HG03066 (cell line): Measurements from ENCODE around the gene MPC1L.
"Not testable (repeated sequence)": the region's sequence is repeated elsewhere in the genome, so short reads cannot be mapped to it uniquely, and the experiment has no call there.

Source experiments
- ATAC-seq: cut with Tn5 transposase; IDR thresholded peaks from one replicate; pipeline ENCODE4 v1.9.1; 2021; ENCODE audit warnings: low read depth; ENCODE audit not compliant: unreplicated experiment

MPC1L gene

DNA sequence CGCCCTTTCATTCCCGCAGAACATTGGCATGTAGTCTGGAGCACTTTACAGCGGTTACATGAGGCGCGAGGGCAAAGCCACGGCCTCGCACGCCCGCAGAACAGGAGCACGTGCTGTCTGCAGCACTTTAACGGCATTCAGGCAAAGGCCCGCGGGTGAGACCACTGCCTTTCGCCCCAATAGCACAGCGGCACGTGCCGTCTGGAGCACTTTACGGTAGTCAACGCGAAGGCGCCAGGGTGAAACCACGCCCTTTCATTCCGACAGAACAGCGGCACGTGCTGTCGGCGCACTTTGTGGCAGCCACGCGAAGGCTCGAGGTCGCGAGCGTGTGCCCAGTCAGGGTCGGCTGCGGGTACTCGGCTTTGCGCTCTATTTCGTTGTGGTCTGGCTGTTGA lies at the start of gene MPC1L:
Gene MPC1L (plus strand): TSS at position 290 of the 398 bp plus-strand sequence. CDS start 138 bp downstream, outside the sequence.
- ATAC-seq = no peak

DNA sequence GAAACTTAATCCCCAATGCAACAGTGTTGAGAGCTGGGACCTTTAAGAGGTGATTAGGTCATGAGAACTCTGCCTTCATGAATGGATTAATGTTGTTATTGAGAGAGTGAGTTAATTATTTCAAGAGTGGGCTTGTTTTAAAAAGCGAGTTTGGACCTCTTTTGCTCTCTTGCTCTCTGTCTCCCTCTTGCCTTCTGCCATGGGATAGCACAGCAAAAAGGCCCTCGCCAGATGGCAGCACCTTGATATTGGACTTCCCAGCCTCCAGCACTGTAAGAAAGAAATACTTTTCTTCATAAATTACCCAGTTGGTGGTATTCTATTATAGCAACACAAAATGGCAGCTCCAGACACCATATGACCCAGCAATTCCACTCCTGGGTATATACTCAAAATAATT lies 49.5 kb upstream of the MPC1L start:
- ATAC-seq = no peak

DNA sequence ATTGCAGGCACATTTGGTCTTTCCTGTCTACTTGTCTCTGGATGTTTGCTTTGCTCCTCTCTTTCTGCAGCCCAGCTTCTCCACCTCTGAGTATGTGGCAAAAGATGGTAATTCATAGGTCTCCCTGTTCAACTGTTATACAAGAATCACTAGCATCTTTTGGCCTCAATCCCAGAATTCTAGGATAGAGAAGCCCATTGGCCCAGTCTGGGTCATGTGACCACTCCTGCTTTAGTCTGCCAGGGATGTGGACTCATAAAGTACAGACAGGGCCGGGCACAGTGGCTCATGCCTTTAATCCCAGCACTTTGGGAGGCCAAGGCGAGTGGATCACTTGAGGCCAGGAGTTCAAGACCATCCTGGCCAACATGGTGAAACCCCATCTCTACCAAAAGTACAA lies 47.8 kb upstream of the MPC1L start:
- ATAC-seq = not testable (repeated sequence)

DNA sequence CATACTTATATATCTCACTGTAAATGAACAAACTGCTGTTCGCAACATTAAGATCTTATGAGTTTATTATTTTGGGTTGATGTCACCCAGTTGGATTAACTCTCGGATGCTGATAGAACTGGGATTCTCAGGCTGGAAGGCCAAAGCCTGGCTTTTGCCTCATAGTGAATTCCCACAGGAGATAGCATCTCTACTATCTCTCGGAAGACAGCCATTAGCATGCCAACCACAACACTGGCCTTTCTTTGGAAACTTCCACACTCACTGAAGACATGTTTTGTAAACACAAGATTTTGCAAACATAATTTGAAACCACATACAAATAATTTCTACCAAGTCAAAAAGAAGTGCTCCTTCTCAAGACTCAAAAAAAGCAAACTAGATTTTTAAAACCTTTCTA lies 46.9 kb upstream of the MPC1L start:
- no peak for ATAC-seq

DNA sequence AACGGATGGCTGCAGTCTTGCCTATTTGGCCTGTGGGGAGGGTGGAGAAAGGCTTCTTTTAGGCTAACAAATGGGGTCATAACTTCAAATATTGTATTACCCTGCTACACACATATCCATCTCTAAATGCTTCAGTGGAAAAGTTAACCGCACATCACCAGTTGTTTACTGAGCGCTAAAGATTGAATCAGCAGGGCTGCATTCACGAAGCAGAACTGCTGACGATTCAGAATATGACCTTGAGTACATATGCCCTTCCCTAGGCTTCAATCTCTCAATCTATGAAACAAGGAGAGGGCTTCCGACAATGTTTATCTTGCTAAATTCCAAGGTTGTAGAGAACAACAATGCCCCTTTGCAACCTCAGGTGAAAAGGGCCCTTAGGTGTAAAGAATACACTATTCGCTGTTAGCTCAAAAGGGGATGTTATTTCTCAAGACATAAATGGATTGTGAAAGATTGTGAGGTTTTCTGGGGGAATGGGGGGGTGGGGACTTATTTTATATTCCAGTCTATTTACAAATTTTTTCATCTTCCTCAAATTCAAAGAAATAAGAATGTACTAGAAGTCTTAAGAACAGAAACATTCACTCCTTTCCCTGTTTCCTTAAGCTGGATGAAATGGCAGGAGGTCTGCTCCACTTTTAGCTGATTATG lies 45.1 kb upstream of the MPC1L start:
- no peak for ATAC-seq

DNA sequence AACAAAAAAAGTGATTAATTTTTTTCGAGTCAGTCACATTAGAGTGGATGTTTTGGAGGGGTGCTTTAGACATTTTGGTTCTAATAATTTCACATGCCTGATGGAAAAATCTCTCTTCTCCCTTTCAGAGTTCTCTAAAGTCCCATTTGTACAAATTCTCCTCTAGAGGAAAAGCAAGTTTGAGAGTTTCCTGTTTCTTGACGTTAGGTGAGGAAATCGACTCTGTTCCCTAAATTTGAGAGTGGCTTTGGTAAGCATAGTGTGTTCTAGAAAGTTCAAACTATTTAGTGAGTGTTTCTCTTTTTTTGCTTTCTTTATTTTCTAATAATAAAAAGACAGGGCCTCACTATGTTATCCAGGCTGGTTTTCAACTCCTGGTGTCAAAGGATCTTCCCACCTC lies 44.1 kb upstream of the MPC1L start:
- ATAC-seq = no peak

DNA sequence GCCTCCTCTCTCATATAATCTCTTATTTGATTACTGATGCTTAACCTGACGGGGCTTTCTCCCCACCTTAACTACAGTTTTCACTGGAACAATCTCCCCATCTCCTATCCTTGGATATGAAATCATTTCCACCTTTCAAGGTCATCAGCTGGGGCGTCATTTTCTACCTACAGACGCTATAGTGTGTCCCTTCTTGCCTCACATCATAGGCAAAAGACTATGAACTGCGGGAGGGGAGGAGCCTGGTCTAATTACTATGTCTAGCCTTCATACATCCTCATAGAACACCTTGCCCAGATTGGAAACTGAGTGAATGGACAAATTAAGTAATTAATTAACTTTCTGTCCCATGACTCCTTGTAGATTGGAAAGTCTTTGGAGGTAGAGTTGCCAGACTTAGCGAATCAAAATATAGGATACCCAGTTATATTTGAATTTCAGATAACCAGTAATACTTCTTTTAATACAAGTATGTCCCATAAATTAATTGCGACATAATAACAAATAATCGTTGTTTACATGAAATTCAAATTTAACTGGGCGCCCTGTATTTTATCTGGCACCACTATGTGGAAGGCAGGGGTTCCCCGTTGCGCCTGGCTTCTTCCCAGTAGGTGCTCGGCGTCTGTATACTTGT lies 43.2 kb upstream of the MPC1L start:
- ATAC-seq = peak; percentile 43

DNA sequence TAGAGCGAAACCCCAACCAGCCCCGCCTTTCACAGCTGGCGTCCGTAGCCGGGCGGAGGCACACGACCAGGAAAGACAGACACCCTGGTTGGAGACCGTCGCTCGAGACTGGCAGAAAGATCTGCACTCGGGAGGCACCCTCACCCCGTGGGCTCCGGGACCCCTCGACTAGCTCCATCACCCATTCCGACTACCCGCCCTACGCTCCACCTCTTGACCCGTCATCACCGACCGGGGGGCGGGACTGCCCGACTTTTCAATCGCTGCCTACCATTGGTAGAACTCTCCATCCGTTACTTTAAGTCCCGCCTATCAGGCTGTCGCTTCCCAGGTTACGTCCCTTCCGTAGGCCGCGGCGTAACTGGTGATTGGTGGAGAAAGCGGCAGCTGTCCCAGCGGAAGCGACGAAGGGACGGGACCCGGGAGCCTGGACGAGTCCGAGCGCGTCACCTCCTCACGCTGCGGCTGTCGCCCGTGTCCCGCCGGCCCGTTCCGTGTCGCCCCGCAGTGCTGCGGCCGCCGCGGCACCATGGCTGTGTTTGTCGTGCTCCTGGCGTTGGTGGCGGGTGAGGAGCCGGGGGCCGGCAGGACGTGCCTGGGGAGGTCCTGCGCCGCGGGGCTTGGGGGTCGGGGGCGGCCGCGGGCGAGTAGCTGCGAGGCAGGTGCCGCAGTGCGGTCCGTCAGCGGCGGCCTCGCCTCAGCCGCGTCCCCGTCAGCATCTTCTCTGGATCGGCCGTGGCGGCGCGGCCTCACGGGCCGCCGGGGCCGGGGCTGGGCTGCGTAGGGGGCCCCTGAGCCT lies 42.5 kb upstream of the MPC1L start, which contains the start of gene ATP6AP2:
Gene ATP6AP2 (plus strand): TSS at position 434 of the 799 bp plus-strand sequence. CDS start 96 bp downstream, at position 530.
- ATAC-seq = peak; percentile 99

DNA sequence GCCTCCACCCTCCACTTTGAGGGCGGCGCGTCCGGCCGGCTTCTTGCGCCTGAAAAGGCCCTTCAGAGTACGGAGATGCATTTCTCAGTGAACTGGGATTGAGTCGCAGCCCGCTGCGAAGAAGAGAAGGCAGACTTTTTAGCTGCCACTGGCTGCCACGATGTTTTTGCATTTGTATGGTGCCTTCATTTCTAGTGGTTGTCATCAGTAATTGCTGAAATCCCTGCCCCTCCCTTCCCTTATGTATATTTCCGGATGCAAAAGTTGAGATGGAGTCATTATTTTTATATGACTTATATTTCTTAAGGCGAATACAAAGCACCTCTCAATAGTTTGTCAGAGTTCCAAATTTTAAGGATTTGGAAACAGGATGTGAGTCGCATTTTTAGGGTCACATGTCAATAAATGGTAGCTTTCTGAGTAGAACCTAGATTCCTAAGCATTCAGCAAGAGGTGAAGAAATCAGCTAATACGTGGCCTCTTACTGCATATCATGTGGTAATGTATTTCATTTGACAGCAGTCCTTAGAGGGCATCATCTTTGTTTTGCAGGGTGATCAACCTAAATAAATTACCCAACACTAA lies 41.8 kb upstream of the MPC1L start:
- no peak for ATAC-seq

DNA sequence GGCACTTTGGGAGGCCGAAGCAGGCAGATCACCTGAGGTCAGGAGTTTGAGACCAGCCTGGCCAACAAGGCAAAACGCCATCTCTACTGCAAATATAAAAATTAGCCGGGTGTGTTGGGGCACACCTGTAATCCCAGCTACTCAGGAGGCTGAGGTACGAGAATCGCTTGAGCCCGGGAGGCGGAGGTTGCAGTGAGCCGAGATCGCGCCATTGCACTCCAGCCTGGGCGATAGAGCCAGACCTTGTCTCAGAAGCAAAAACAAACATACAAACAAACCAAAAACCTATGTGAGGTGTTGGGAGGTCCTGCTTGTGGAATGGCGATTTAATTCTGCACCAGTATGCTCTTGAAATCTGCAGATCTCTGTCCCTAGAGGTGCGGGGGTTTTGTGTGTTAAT lies 41.0 kb upstream of the MPC1L start:
- ATAC-seq = not testable (repeated sequence)

DNA sequence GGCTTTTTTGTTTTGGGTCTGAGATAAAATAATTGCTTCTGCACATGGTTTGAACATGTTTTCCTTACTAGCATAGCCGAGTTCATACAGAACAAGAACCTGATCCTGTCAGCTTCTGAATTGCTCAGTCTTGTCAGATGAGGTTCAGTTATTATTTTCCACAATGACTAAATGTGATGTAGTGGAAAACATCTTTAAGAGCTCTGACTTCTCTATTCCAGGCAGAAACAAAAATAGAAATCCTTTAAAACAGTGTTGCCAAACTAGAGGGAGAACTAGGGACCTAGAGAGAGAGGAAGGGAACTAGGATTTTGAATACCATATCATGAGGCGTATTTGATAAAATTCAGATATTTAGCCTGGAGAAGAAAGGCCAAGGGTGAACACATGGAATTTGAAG lies 40.4 kb upstream of the MPC1L start:
- no peak for ATAC-seq

DNA sequence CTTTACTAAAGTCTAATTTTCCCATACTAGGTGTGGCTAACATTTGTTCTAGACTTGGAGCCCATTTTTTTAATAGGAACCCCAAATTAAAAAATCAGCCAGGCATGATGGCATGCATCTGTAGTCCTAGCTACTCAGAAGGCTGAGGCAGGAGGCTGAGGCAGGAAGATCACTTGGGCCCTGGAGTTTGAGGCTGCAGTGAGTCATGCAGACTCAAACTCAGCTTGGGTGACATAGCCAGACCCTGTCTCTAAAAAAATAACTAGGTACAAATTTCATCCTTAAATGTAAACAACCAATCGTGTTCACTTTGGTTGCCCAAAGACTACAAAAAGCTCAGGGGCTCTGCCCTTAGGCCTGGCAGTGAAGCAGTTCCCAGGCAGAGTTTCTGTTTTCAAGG lies 35.6 kb upstream of the MPC1L start:
- not testable (repeated sequence) for ATAC-seq

DNA sequence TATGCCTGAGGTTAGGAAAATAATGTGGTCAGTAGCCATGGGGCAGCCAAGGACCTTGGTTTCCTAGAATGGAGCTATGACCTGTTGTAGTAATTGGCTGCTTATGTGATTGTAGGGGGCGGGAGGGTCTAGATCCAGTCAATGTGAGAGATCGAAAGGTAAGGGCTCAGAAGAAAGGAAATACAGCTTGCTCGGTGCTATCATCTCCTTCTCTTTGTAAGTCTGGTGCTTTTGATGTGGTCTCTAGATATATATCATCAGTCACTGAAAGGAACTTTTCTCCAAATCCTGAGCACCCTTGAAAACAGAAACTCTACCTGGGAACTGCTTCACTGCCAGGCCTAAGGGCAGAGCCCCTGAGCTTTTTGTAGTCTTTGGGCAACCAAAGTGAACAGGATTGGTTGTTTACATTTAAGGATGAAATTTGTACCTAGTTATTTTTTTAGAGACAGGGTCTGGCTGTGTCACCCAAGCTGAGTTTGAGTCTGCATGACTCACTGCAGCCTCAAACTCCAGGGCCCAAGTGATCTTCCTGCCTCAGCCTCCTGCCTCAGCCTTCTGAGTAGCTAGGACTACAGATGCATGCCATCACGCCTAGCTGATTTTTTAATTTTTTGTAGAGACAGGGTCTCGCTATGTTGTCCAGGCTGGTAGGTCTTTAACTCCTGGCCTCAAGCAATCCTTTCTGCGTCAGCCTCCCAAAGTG lies 33.5 kb upstream of the MPC1L start:
- ATAC-seq = not testable (repeated sequence)

DNA sequence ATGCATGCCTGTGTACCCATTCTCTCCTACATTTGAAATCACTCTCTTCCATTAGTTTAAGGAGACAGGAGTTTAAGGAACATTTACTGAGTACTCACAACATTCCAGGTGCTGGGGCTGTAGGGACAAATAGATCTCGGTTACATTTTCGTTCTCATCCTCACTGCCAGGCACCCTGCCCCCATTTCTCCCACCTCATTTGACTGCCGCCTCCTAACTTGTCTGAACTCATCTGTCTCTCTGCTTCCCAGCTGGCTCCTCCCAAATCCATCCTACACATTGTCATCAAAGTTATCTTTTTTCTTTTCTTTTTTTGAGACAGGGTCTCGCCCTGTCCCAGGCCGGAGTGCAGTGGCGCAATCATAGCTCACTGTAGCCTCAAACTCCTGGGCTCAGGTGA lies 19.8 kb upstream of the MPC1L start:
- ATAC-seq = no peak

DNA sequence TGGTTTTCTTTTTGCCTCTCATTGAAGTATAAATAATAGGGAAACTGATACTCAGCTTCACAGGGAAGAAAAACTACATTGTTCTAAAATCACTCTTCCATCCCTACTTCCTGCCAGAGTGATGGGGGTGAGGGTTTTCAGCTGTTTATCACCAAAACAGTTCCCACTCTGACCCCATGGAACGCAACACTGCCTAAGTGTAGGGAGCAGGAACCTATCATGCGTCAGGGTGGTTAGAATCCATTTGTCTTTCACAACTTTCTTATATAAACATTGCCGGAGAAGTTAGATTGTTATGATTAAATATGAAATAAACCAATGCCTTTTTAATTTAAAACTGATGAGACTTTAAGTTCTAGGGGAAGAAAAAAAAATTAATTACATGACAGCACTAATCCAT lies 15.8 kb upstream of the MPC1L start:
- ATAC-seq = no peak

DNA sequence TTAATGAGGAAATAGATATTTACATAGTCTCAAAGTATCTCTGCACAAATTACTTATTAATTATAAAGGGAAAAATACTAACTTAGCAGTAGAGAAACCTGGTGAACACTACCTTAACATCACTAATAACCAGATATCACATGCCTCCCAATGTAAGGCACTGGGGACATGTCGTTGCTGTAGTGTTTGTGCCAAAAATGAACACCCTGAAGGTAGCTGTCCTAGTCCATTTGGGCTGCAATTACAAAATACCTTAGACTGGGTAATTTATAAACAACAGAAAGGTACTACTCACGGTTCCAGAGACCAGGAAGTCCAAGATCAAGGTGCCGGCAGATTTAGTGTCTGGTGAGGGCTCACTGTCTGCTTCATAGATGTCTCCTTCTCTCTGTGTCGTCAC lies 10.7 kb upstream of the MPC1L start:
- no peak for ATAC-seq

DNA sequence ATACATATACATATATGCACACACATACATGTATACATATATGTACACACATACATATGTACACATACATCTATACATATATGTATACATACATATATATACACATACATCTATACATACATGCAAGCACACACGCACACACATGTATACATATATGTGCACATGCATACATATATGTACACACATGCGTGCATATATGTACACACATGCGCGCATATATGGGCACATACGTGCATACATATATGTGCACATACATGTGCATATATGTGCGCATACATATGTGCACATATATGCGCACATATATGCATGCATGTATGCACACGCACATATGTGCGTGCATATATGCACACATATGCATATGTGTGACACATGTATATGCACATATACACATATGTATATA lies 7.3 kb upstream of the MPC1L start:
- ATAC-seq = no peak

DNA sequence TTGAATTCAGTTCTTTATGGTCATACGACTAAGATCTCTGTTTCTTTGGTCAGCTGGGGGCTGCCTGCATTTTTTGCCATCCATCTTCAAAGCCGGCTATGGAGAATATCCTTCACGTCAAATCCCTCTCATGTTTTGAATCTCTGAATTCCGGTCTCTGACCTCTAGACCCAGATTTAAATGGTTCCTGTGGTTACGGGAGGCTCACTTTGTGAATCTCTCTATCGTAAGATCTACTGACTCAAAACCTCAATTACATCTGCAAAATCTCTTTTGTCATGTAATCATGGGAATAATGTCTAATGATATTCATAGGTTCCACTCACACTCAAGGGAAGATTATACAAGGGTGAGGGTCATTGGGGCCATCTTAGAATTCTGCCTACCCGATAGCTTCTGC lies 5.7 kb upstream of the MPC1L start:
- no peak for ATAC-seq

DNA sequence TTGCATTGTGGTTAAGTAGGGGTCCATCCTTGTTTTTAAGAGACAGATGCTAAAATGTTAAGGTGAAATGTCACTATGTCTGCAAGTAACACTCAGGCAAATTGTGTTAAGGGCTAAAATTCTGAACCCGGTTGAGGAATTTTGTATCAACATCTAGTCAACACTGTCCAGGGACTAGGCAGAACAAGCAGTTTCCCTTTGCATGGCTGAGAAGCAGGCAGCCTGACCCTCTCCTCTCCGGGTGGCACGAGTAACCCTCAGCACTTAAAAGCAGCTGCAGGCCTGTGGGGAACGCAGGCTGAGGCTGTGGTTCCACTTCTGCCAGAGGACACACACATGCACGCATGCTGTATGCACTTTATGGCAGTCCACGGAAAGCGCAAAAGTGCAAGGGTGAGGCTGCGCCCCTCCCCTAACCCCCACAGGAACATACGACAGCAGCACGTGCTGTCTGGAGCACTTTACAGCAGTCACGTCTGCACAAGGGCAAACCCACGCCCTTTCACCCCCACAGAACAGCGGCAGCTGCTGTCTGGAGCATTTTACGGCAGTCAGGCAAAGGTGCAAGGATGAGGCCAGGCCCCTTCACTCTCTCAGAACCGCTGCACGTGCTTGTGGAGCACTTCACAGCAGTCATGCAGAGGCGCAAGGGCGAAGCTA lies 619 bp upstream of the MPC1L start:
- ATAC-seq = no peak

DNA sequence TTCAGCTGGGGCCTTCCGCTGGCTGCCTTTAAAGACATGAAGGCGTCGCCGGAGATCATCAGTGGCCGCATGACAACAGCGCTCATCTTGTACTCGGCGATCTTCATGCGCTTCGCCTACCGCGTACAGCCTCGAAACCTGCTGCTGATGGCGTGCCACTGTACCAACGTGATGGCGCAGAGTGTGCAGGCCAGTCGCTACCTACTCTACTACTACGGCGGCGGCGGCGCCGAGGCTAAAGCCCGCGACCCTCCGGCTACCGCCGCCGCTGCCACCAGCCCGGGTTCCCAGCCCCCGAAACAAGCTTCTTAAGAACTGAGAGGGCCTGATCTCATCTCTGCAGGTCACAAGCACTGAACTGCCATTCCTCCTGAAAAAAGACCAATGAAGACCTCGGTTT lies 437 bp downstream of the MPC1L start:
- ATAC-seq = no peak
